OCI-LY7 (cell line): ENCODE data around the gene GMEB2. TPM values are rescaled to one million over a fixed set of nuclear protein-coding genes. Genes with fewer than 3 reads are reported as not detected.

ENCODE experiments used
- BruUV-seq: library from RNA; stranded (reverse); fragments of 400-500 nt; replicated peaks from 2 replicates; lab custom pipeline; 2021; lab: Mats Ljungman, UMichigan
- CTCF ChIA-PET: fragments of 300-600 bp; sonication (Branson Sonifier 250); formaldehyde crosslinking; loops from one replicate; lab custom pipeline; 2022; ENCODE audit warnings: antibody characterized with exemption; ENCODE audit not compliant: unreplicated experiment; lab: Charles Lee
- POLR2A ChIA-PET: fragments of 300-600 bp; sonication (Branson Sonifier 250); formaldehyde crosslinking; loops from one replicate; lab custom pipeline; 2022; ENCODE audit warnings: antibody characterized with exemption; lab: Charles Lee
- DNase-seq: peaks from one replicate; pipeline ENCODE4 v3.0.0-alpha.2; 2015; ENCODE audit warnings: low spot score
- H2AFZ ChIP-seq: fragments of 200-600 bp; sonication (generic), shearing (Covaris generic); 2 replicates; pipeline ENCODE4 v1.6.1; 2014; ENCODE audit warnings: mild to moderate bottlenecking, antibody characterized with exemption, low read length, moderate library complexity
- H3K27ac ChIP-seq: fragments of 200-600 bp; sonication (generic); 2 replicates; pipeline ENCODE4 v1.5.1; 2014; ENCODE audit warnings: mixed run types, low read depth, mild to moderate bottlenecking, moderate library complexity, low read length, inconsistent platforms; ENCODE audit not compliant: poor library complexity, severe bottlenecking
- H3K36me3 ChIP-seq: fragments of 200-600 bp; sonication (generic); 2 replicates; pipeline ENCODE4 v1.6.1; 2014; ENCODE audit warnings: mild to moderate bottlenecking, antibody characterized with exemption, low read length, moderate library complexity, mixed read lengths; ENCODE audit not compliant: insufficient read depth
- H3K4me1 ChIP-seq: fragments of 200-600 bp; sonication (generic); 2 replicates; pipeline ENCODE4 v1.5.1; 2014; ENCODE audit warnings: mild to moderate bottlenecking, low read length; ENCODE audit not compliant: insufficient read depth, poor library complexity, severe bottlenecking
- H3K4me2 ChIP-seq: fragments of 200-600 bp; sonication (generic); 2 replicates; pipeline ENCODE4 v1.6.1; 2014; ENCODE audit warnings: mild to moderate bottlenecking, low read length
- H3K4me3 ChIP-seq: fragments of 200-600 bp; sonication (generic); 2 replicates; pipeline ENCODE4 v1.5.1; 2014; ENCODE audit warnings: mild to moderate bottlenecking, low read depth, low read length; ENCODE audit not compliant: poor library complexity, severe bottlenecking
- H3K79me2 ChIP-seq: fragments of 200-600 bp; sonication (generic); 2 replicates; pipeline ENCODE4 v1.6.1; 2016; ENCODE audit warnings: low read depth, mild to moderate bottlenecking, low read length, moderate library complexity, mixed read lengths; ENCODE audit not compliant: insufficient read depth
- H3K9me2 ChIP-seq: fragments of 200-600 bp; sonication (generic); 2 replicates; pipeline ENCODE4 v1.6.1; 2016; ENCODE audit warnings: mild to moderate bottlenecking, low read length, mixed read lengths; ENCODE audit not compliant: insufficient read depth
- H3K9me3 ChIP-seq: fragments of 200-600 bp; sonication (generic); 2 replicates; pipeline ENCODE4 v1.6.1; 2014; ENCODE audit warnings: mild to moderate bottlenecking, mixed run types, low read length, mixed read lengths
- H4K20me1 ChIP-seq: fragments of 200-600 bp; sonication (generic); 2 replicates; pipeline ENCODE4 v1.6.1; 2014; ENCODE audit warnings: mild to moderate bottlenecking, antibody characterized with exemption, low read length, moderate library complexity, mixed read lengths; ENCODE audit not compliant: insufficient read depth
- EZH2phosphoT487 ChIP-seq: fragments of 200-600 bp; sonication (generic); IDR thresholded peaks from 2 replicates; pipeline ENCODE4 v1.6.1; 2018; ENCODE audit warnings: low read depth, borderline replicate concordance, mild to moderate bottlenecking, mixed run types, antibody characterized with exemption, low read length, moderate library complexity, mixed read lengths
- intact Hi-C: fragments of 100-400 bp; cut with micrococcal nuclease; formaldehyde crosslinking; loops from one replicate; pipeline ENCODE4 v1.10.0; 2022; ENCODE audit not compliant: unreplicated experiment
- total RNA-seq, 2 experiments: library from RNA; depleted of rRNA in 1 of 2; stranded (reverse); fragments of >200 nt in 1 of 2; shearing (Covaris generic) in 1 of 2; gene quantifications; 2 replicates each; pipeline ENCODE4 v1.2.3, GENCODE V29; 2014 to 2022
- TF ChIP-seq, protein P1 (sequence below): fragments of 200-600 bp; sonication (generic); conservative IDR thresholded peaks from 2 replicates; pipeline ENCODE4 v1.5.1; 2014; ENCODE audit warnings: mild to moderate bottlenecking, antibody characterized with exemption, low read length, moderate library complexity, mixed read lengths

The GMEB2 gene
- total RNA-seq, 2 experiments from 2014 or later = 15.6 TPM

DNA sequence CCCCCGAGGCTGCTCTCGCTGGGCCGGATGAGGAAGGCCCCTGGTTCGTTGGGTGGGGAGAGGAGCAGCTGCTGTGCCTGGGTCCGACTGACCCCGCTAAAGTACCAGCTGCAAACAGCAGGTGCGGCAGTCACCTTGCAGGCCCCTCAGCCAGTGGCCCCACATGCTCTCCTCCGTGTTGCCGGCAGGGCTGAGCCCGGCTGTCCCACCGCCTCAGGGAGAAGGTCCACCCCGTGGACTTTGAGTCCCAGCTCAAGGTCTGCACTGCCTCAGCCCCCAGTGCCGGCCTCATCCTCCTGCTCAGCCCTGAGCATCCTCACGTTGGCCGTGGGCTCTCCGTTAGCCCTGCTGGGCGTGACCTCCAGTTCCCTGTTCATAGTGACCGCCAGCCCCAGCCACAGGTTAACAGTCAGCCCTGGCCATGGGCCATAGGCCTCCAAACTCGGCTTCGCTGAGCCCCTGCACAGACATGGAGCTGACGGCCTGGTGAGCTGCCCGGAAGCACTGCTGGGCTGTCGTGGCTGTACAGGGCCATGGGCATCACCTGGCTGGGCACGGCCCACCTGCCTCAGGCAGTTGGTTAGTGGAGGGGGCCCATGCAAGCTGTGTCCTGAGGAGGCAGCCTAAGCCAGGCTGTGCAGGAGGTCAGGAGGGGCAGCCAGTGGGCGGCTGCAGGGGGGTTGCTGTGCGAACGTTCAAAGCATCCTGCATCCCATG is 82.5 kb downstream of the GMEB2 start:
- CTCF ChIA-PET = interaction anchor here (0.6 kb wide), 1 partner anchor 303 kb away, joined by 4 read pairs; no protein-coding TSS in a partner anchor
- Histone ChIP-seq H3K79me2 (no peaks in the 10 kb centered on the region), H3K27ac (no peak overlapping the region), H3K9me2 (no peaks in the 10 kb centered on the region), H3K4me3 (no peak overlapping the region), H4K20me1 (no peaks in the 10 kb centered on the region), H2AFZ (no peak overlapping the region), H3K36me3 (no peaks in the 10 kb centered on the region), H3K9me3 (no peaks in the 10 kb centered on the region), H3K4me2 (no peak overlapping the region), H3K4me1 (peaks cover 34% of the 10 kb centered on the region)
- no peak for TF ChIP-seq EZH2phosphoT487
- TF ChIP-seq, protein P1, sequence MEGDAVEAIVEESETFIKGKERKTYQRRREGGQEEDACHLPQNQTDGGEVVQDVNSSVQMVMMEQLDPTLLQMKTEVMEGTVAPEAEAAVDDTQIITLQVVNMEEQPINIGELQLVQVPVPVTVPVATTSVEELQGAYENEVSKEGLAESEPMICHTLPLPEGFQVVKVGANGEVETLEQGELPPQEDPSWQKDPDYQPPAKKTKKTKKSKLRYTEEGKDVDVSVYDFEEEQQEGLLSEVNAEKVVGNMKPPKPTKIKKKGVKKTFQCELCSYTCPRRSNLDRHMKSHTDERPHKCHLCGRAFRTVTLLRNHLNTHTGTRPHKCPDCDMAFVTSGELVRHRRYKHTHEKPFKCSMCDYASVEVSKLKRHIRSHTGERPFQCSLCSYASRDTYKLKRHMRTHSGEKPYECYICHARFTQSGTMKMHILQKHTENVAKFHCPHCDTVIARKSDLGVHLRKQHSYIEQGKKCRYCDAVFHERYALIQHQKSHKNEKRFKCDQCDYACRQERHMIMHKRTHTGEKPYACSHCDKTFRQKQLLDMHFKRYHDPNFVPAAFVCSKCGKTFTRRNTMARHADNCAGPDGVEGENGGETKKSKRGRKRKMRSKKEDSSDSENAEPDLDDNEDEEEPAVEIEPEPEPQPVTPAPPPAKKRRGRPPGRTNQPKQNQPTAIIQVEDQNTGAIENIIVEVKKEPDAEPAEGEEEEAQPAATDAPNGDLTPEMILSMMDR = no peak
- no peak for DNase-seq
- POLR2A ChIA-PET = interaction anchor here (1.6 kb wide), 1 partner anchor 97 kb away, joined by 4 read pairs; no protein-coding TSS in a partner anchor
- BruUV-seq = no TSS peak
- intact Hi-C loops = no loop called here

DNA sequence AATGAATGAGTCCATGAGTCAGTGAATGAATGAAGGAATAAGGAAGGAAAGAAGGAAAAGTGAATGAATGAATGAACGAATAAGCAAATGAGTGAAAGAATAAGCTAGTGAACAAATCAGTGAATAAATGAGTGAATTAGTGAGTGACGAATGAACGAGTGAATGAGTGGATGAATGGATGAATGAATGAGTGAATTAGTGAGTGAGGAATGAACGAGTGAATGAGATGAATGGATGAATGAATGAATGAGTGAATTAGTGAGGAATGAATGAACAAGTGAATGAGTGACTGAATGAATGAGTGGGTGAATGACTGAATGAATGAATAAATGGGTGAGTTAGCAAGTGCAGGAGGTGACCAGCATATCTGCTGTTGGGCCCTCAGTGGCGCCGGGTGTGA is 83.2 kb downstream of the GMEB2 start:
- no peaks in the 10 kb centered on the region for H4K20me1 ChIP-seq
- no TSS peak for BruUV-seq
- H3K4me1 ChIP-seq = peaks cover 35% of the 10 kb centered on the region
- POLR2A ChIA-PET = interaction anchor here (0.6 to 1.6 kb wide), 2 partner anchors 98 to 102 kb away, joined by 3 to 4 read pairs; no protein-coding TSS in a partner anchor
- H3K4me2 ChIP-seq = no peak overlapping the region
- no peaks in the 10 kb centered on the region for H3K9me3 ChIP-seq
- no peak overlapping the region for H3K4me3 ChIP-seq
- intact Hi-C loops = no loop called here
- H2AFZ ChIP-seq = no peak overlapping the region
- CTCF ChIA-PET = interaction anchor here (0.6 kb wide), 1 partner anchor 303 kb away, joined by 4 read pairs; no protein-coding TSS in a partner anchor
- H3K79me2 ChIP-seq = no peaks in the 10 kb centered on the region
- DNase-seq = no peak
- no peaks in the 10 kb centered on the region for H3K9me2 ChIP-seq
- H3K27ac ChIP-seq = no peak overlapping the region
- TF ChIP-seq, protein P1 = no peak
- no peaks in the 10 kb centered on the region for H3K36me3 ChIP-seq

DNA sequence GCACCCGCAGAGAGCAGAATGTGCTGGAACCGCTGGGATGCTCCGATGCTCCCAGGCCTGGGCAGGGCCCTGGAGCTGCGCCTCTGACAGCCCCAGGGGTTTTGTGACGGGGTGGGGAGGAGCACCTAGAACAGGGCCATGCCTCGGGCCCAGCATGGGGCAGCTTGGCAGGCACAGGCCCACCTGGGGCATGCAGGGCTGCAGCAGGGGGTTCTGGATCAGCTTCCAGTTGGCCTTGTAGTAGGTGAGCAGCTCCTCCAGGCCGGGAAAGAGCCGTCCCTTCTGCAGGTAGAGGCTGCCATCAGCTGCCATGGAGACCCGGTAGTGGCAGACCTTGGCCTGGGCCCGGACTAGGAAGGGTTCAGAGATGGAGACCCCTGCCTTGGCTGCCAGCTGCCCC is 83.8 kb downstream of the GMEB2 start:
- Histone ChIP-seq H3K79me2 (no peaks in the 10 kb centered on the region), H2AFZ (no peak overlapping the region), H3K27ac (no peak overlapping the region), H4K20me1 (no peaks in the 10 kb centered on the region), H3K4me2 (no peak overlapping the region), H3K4me3 (no peak overlapping the region), H3K4me1 (peaks cover 35% of the 10 kb centered on the region), H3K36me3 (no peaks in the 10 kb centered on the region), H3K9me2 (no peaks in the 10 kb centered on the region), H3K9me3 (no peaks in the 10 kb centered on the region)
- ChIA-PET CTCF (no interaction called here), POLR2A (interaction anchor here (0.6 to 1.6 kb wide), 2 partner anchors 99 to 103 kb away, joined by 3 to 4 read pairs; no protein-coding TSS in a partner anchor)
- intact Hi-C loops = no loop called here
- no TSS peak for BruUV-seq
- DNase-seq = no peak
- TF ChIP-seq EZH2phosphoT487 = no peak
- TF ChIP-seq, protein P1 = no peak
